ENCODE data around the gene HIGD1A.

GRCh38 chr3:42851228-42851834 is 47.0 kb upstream of the HIGD1A start:
- TF ChIP-seq CTCF (IDR thresholded peaks at IDR 0.05) (no peak), POLR2A (IDR thresholded peaks at IDR 0.05) (no peak)
